ENCODE measurements around the gene CTDSPL.

The CTDSPL gene

GRCh38 chr3:37863949-37864822 lies 2.5 kb downstream of the CTDSPL start:
- Histone ChIP-seq H3K36me3 (ENCODE audit: control insufficient read depth in 2 of 2, insufficient read depth in 2 of 2, low read length in 2 of 2) (no peaks in the 10 kb centered on the region), H3K27ac (ENCODE audit: low read depth in 2 of 2, low read length in 2 of 2) (peak overlapping the region; percentile 76 to 83), H3K9me3 (ENCODE audit: control insufficient read depth in 2 of 2, low read length in 2 of 2) (no peaks in the 10 kb centered on the region), H3K4me1 (ENCODE audit: control insufficient read depth in 2 of 2, insufficient read depth in 2 of 2, low read length in 2 of 2) (peaks cover 18 to 38% of the 10 kb centered on the region in 2 donors), H3K27me3 (ENCODE audit: control insufficient read depth in 2 of 2, insufficient read depth in 2 of 2, low read length in 2 of 2) (no peaks in the 10 kb centered on the region), H3K4me3 (ENCODE audit: low read length in 2 of 2) (peak overlapping the region in 1 of 2 donors; percentile 26), H3K9ac (ENCODE audit: low read depth in 1 of 2, low read length in 2 of 2) (peak overlapping the region in 1 of 2 donors; percentile 10)

- H3K9ac ChIP-seq (ENCODE audit: low read depth in 1 of 2, low read length in 2 of 2) = no peak overlapping the region
- no peaks in the 10 kb centered on the region for H3K36me3 ChIP-seq (ENCODE audit: control insufficient read depth in 2 of 2, insufficient read depth in 2 of 2, low read length in 2 of 2)
- no peaks in the 10 kb centered on the region for H3K9me3 ChIP-seq (ENCODE audit: control insufficient read depth in 2 of 2, low read length in 2 of 2)
- no peak overlapping the region for H3K4me3 ChIP-seq (ENCODE audit: low read length in 2 of 2)
- peaks cover 15 to 35% of the 10 kb centered on the region in 2 donors for H3K4me1 ChIP-seq (ENCODE audit: control insufficient read depth in 2 of 2, insufficient read depth in 2 of 2, low read length in 2 of 2)
- H3K27ac ChIP-seq (ENCODE audit: low read depth in 2 of 2, low read length in 2 of 2) = no peak overlapping the region
- no peaks in the 10 kb centered on the region for H3K27me3 ChIP-seq (ENCODE audit: control insufficient read depth in 2 of 2, insufficient read depth in 2 of 2, low read length in 2 of 2)
Observed at GRCh38 chr3:37864904-37865303, 3.2 kb downstream of the CTDSPL start.

- peaks cover 6 to 28% of the 10 kb centered on the region in 2 donors for H3K4me1 ChIP-seq (ENCODE audit: control insufficient read depth in 2 of 2, insufficient read depth in 2 of 2, low read length in 2 of 2)
- no peak overlapping the region for H3K9ac ChIP-seq (ENCODE audit: low read depth in 1 of 2, low read length in 2 of 2)
- no peaks in the 10 kb centered on the region for H3K36me3 ChIP-seq (ENCODE audit: control insufficient read depth in 2 of 2, insufficient read depth in 2 of 2, low read length in 2 of 2)
- no peaks in the 10 kb centered on the region for H3K27me3 ChIP-seq (ENCODE audit: control insufficient read depth in 2 of 2, insufficient read depth in 2 of 2, low read length in 2 of 2)
- no peaks in the 10 kb centered on the region for H3K9me3 ChIP-seq (ENCODE audit: control insufficient read depth in 2 of 2, low read length in 2 of 2)
- no peak overlapping the region for H3K4me3 ChIP-seq (ENCODE audit: low read length in 2 of 2)
- no peak overlapping the region for H3K27ac ChIP-seq (ENCODE audit: low read depth in 2 of 2, low read length in 2 of 2)
Observed at GRCh38 chr3:37867144-37867543, 5.5 kb downstream of the CTDSPL start.

DNA sequence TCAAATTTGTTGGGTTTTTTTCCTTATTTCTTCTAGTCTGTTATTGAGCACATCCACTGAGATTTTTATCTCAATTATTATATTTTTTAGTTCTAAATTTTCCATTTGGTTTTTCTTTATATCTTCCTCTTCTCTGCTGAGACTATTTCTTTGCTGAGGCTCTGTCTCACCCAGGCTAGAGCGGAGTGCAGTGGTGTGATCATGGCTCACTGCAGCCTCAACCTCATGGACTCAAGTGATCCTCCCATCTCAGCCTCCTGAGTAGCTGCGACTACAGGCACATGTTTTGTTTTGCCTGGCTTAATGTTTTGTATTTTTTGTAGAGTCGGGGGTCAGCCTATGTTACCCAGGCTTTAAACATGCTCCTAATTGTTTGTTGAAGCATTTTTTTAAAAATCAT lies 10.2 kb downstream of the CTDSPL start:
- Histone ChIP-seq H3K9me3 (ENCODE audit: control insufficient read depth in 2 of 2, low read length in 2 of 2) (no peaks in the 10 kb centered on the region), H3K4me1 (ENCODE audit: control insufficient read depth in 2 of 2, insufficient read depth in 2 of 2, low read length in 2 of 2) (no peaks in the 10 kb centered on the region), H3K4me3 (ENCODE audit: low read length in 2 of 2) (no peak overlapping the region), H3K27ac (ENCODE audit: low read depth in 2 of 2, low read length in 2 of 2) (no peak overlapping the region), H3K36me3 (ENCODE audit: control insufficient read depth in 2 of 2, insufficient read depth in 2 of 2, low read length in 2 of 2) (no peaks in the 10 kb centered on the region), H3K9ac (ENCODE audit: low read depth in 1 of 2, low read length in 2 of 2) (no peak overlapping the region), H3K27me3 (ENCODE audit: control insufficient read depth in 2 of 2, insufficient read depth in 2 of 2, low read length in 2 of 2) (no peaks in the 10 kb centered on the region)

DNA sequence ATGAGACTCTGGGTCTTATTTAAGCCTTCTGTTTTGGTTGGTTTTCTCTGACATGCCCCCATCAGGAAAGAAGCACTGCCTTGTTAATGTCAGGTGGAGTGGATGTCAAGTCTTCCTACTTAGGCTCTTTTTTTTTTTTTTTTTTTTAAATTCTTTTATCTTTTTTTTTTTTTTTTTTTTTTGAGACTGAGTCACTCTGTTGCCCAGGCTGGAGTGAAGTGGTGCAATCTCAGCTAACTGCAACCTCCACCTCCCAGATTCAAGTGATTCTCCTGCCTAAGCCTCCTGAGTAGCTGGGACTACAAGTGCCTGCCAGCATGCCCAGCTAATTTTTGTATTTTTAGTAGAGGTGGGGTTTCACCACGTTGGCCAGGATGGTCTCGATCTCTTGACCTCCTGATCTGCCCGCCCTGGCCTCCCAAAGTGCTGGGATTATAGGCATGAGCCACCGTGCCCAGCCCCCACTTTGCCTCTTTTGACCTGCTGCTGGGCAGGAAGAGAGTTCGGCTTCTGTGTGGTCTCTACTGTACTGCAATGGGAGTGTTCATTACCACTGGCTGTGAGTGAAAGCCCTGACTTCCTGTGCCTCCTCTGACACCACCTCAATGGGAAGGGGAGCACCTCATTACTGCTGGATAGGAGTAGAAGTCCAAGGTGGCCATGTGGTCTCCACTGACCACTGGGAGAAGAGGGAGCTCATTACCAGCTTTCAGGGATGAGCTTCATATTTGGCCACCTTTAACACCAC lies 10.9 kb downstream of the CTDSPL start:
- Histone ChIP-seq H3K4me1 (ENCODE audit: control insufficient read depth in 2 of 2, insufficient read depth in 2 of 2, low read length in 2 of 2) (no peaks in the 10 kb centered on the region), H3K9me3 (ENCODE audit: control insufficient read depth in 2 of 2, low read length in 2 of 2) (no peaks in the 10 kb centered on the region), H3K27me3 (ENCODE audit: control insufficient read depth in 2 of 2, insufficient read depth in 2 of 2, low read length in 2 of 2) (no peaks in the 10 kb centered on the region), H3K9ac (ENCODE audit: low read depth in 1 of 2, low read length in 2 of 2) (no peak overlapping the region), H3K36me3 (ENCODE audit: control insufficient read depth in 2 of 2, insufficient read depth in 2 of 2, low read length in 2 of 2) (no peaks in the 10 kb centered on the region), H3K4me3 (ENCODE audit: low read length in 2 of 2) (no peak overlapping the region), H3K27ac (ENCODE audit: low read depth in 2 of 2, low read length in 2 of 2) (no peak overlapping the region)

DNA sequence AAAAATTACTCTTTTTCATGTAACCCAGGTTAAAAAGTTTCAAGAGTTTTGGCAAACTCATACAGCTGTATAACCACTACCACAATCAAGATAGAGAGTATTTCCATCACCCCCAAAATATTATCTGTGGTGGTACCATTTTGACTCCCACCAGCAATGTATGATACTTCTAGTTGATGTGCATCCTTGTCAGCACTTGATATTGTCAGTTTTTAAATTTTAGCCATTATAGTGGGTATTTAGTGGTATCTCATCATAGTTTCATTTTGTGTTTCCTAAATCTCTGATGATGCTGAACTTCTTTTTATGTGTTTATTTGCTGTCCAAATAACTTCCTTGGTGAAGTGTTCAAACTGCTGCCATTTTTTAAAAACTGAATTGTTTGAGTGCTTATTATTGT lies 14.6 kb downstream of the CTDSPL start:
- H3K36me3 ChIP-seq (ENCODE audit: control insufficient read depth in 2 of 2, insufficient read depth in 2 of 2, low read length in 2 of 2) = no peaks in the 10 kb centered on the region
- no peaks in the 10 kb centered on the region for H3K9me3 ChIP-seq (ENCODE audit: control insufficient read depth in 2 of 2, low read length in 2 of 2)
- H3K4me3 ChIP-seq (ENCODE audit: low read length in 2 of 2) = no peak overlapping the region
- no peaks in the 10 kb centered on the region for H3K27me3 ChIP-seq (ENCODE audit: control insufficient read depth in 2 of 2, insufficient read depth in 2 of 2, low read length in 2 of 2)
- no peaks in the 10 kb centered on the region for H3K4me1 ChIP-seq (ENCODE audit: control insufficient read depth in 2 of 2, insufficient read depth in 2 of 2, low read length in 2 of 2)
- H3K9ac ChIP-seq (ENCODE audit: low read depth in 1 of 2, low read length in 2 of 2) = no peak overlapping the region
- no peak overlapping the region for H3K27ac ChIP-seq (ENCODE audit: low read depth in 2 of 2, low read length in 2 of 2)

- Histone ChIP-seq H3K9me3 (ENCODE audit: control insufficient read depth in 2 of 2, low read length in 2 of 2) (no peaks in the 10 kb centered on the region), H3K4me1 (ENCODE audit: control insufficient read depth in 2 of 2, insufficient read depth in 2 of 2, low read length in 2 of 2) (no peaks in the 10 kb centered on the region), H3K4me3 (ENCODE audit: low read length in 2 of 2) (no peak overlapping the region), H3K36me3 (ENCODE audit: control insufficient read depth in 2 of 2, insufficient read depth in 2 of 2, low read length in 2 of 2) (no peaks in the 10 kb centered on the region), H3K27me3 (ENCODE audit: control insufficient read depth in 2 of 2, insufficient read depth in 2 of 2, low read length in 2 of 2) (no peaks in the 10 kb centered on the region), H3K9ac (ENCODE audit: low read depth in 1 of 2, low read length in 2 of 2) (no peak overlapping the region), H3K27ac (ENCODE audit: low read depth in 2 of 2, low read length in 2 of 2) (no peak overlapping the region)
Observed at GRCh38 chr3:37882711-37883110, 21.0 kb downstream of the CTDSPL start.

DNA sequence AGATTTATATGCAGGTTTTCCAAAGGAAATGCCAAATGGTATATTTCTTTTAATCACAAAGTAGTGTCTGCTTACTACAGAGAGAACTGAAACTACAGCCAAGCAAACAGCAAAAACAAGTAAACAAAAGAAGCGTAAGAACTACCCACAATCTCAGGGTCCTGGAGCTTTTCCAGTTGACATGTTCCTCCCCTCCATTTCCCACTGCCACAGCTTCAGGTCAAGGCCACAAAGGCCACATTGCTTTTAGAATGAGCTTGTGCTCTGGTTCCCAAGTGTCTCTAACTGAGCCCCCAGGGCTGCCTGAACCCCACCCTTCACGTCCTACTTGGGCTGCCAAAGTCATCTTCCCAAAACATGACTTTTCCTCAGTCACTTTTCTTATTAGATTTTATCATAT lies 24.1 kb downstream of the CTDSPL start:
- Histone ChIP-seq H3K4me3 (ENCODE audit: low read length in 2 of 2) (no peak overlapping the region), H3K27me3 (ENCODE audit: control insufficient read depth in 2 of 2, insufficient read depth in 2 of 2, low read length in 2 of 2) (no peaks in the 10 kb centered on the region), H3K27ac (ENCODE audit: low read depth in 2 of 2, low read length in 2 of 2) (no peak overlapping the region), H3K36me3 (ENCODE audit: control insufficient read depth in 2 of 2, insufficient read depth in 2 of 2, low read length in 2 of 2) (no peaks in the 10 kb centered on the region), H3K4me1 (ENCODE audit: control insufficient read depth in 2 of 2, insufficient read depth in 2 of 2, low read length in 2 of 2) (peaks cover 0 to 4% of the 10 kb centered on the region in 2 donors), H3K9me3 (ENCODE audit: control insufficient read depth in 2 of 2, low read length in 2 of 2) (no peaks in the 10 kb centered on the region), H3K9ac (ENCODE audit: low read depth in 1 of 2, low read length in 2 of 2) (no peak overlapping the region)

- Histone ChIP-seq H3K27me3 (ENCODE audit: control insufficient read depth in 2 of 2, insufficient read depth in 2 of 2, low read length in 2 of 2) (no peaks in the 10 kb centered on the region), H3K9ac (ENCODE audit: low read depth in 1 of 2, low read length in 2 of 2) (no peak overlapping the region), H3K27ac (ENCODE audit: low read depth in 2 of 2, low read length in 2 of 2) (no peak overlapping the region), H3K9me3 (ENCODE audit: control insufficient read depth in 2 of 2, low read length in 2 of 2) (no peaks in the 10 kb centered on the region), H3K36me3 (ENCODE audit: control insufficient read depth in 2 of 2, insufficient read depth in 2 of 2, low read length in 2 of 2) (no peaks in the 10 kb centered on the region), H3K4me1 (ENCODE audit: control insufficient read depth in 2 of 2, insufficient read depth in 2 of 2, low read length in 2 of 2) (peaks cover 0 to 6% of the 10 kb centered on the region in 2 donors), H3K4me3 (ENCODE audit: low read length in 2 of 2) (no peak overlapping the region)
Observed at GRCh38 chr3:37886395-37886794, 24.7 kb downstream of the CTDSPL start.

DNA sequence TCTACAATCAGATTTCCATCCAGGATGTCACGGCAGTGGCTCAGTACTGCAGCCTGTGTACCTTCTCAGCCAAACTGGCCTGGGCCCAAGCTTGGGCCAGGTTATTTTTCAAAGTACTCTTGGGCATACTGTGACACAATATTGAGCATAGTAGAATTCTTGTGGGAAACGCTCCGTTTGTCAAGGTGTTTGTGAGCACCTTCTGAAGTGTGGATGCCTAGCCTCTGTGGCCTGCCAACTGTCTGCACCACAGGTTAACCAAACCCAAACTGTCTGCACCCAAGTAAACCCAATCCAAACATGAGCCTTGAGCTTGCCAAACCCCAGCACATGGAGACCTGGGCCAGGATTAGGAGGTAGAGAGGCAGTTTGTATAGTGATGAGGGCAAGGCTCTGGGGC lies 25.4 kb downstream of the CTDSPL start:
- no peak overlapping the region for H3K27ac ChIP-seq (ENCODE audit: low read depth in 2 of 2, low read length in 2 of 2)
- no peak overlapping the region for H3K9ac ChIP-seq (ENCODE audit: low read depth in 1 of 2, low read length in 2 of 2)
- H3K36me3 ChIP-seq (ENCODE audit: control insufficient read depth in 2 of 2, insufficient read depth in 2 of 2, low read length in 2 of 2) = no peaks in the 10 kb centered on the region
- no peak overlapping the region for H3K4me3 ChIP-seq (ENCODE audit: low read length in 2 of 2)
- peaks cover 0 to 6% of the 10 kb centered on the region in 2 donors for H3K4me1 ChIP-seq (ENCODE audit: control insufficient read depth in 2 of 2, insufficient read depth in 2 of 2, low read length in 2 of 2)
- no peaks in the 10 kb centered on the region for H3K9me3 ChIP-seq (ENCODE audit: control insufficient read depth in 2 of 2, low read length in 2 of 2)
- no peaks in the 10 kb centered on the region for H3K27me3 ChIP-seq (ENCODE audit: control insufficient read depth in 2 of 2, insufficient read depth in 2 of 2, low read length in 2 of 2)
